NCI-H446 treated with DMSO at 0.1 percent for 48 hours (cell line): Measurements from ENCODE around the gene KIT.

ENCODE experiments used
- DNase-seq: peaks from one replicate; lab custom pipeline; 2025; lab: John Stamatoyannopoulos, UW

KIT gene

GRCh38 chr4:54745031-54745770 is 87.4 kb downstream of the KIT start:
- DNase-seq = no peak

- DNase-seq = no peak
These were observed 88.5 kb downstream of the KIT start for GRCh38 chr4:54746218-54746617.

GRCh38 chr4:54750341-54750740 is 92.6 kb downstream of the KIT start:
- DNase-seq = no peak

GRCh38 chr4:54754394-54754793 is 96.6 kb downstream of the KIT start:
- DNase-seq = no peak

GRCh38 chr4:54764476-54764875 is 106.7 kb downstream of the KIT start:
- no peak for DNase-seq

GRCh38 chr4:54767376-54767775 is 109.6 kb downstream of the KIT start:
- no peak for DNase-seq

- no peak for DNase-seq
These were observed 115.3 kb downstream of the KIT start for GRCh38 chr4:54773022-54773421.

- no peak for DNase-seq
These were observed 121.3 kb downstream of the KIT start for GRCh38 chr4:54779036-54779435.

- no peak for DNase-seq
These were observed 121.9 kb downstream of the KIT start for GRCh38 chr4:54779476-54780148.

- no peak for DNase-seq
These were observed 122.4 kb downstream of the KIT start for GRCh38 chr4:54780149-54780495.

GRCh38 chr4:54781756-54782155 is 124.0 kb downstream of the KIT start:
- DNase-seq = no peak

GRCh38 chr4:54783402-54784110 is 125.8 kb downstream of the KIT start:
- no peak for DNase-seq

GRCh38 chr4:54784161-54784671 is 126.5 kb downstream of the KIT start:
- no peak for DNase-seq
